ENCODE measurements around the gene PRDM4.
"Not testable (repeated sequence)": the region's sequence is repeated elsewhere in the genome, so short reads cannot be mapped to it uniquely, and the experiment has no call there.

Gene PRDM4

DNA sequence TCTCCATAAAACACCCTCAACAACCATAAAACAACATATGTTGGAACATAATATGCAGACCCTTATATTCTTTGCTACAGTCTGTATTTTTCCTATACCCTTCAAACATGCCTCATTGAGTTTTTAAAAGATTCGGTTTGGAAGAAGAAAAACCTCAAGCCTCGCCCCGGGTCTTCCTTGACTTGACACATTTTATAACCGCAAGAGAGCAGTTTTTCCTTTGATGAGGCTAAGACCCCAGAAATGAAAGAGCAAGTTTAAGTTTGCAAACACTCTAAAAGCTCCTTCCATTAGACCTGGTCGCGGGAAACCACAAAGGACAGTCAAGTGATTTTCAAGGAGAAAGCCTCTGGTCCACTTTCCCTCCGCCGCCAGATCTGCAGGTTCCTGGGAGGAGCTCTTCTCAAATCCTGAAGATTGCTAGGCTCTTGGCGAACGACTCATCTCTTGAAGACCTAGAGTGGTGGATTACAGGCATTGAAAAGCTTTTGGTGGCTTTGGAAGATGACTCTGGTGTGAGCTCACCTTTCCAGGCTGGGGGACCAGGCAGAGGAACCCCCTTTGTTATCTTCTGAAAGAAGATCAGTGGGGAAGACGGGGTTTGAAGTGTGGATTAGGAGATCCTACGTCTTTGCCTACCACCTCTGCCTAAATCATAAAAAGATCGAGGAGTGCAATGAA lies 13.6 kb upstream of the PRDM4 start, which contains the start of gene ASCL4:
Gene ASCL4, plus strand, starts transcription at position 356 of the 681 bp plus-strand sequence. CDS start 515 bp downstream, outside the sequence.
- DNase-seq (ENCODE audit: low read depth in 2 of 2), result no peak

DNA sequence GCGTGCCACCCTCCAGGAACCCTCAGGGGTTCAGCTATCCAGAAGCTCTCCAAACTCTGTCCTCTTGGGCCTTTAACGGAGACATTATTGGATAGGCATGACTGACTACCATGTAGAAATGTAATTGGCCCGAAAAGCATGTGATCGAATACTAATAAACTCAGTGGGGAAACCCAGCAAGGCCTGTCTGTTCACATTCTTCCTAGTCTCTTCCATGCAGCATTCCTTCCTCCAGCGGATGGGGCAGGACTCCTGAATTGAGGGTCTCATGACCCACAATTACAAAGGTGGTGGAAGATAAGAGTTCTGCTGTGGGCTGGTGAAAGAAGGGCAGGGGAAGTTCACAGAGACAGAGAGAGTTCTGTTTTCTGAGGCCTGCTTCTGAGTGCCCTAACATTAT lies 6.5 kb upstream of the PRDM4 start:
- no peak for DNase-seq (ENCODE audit: low read depth in 2 of 2)

DNA sequence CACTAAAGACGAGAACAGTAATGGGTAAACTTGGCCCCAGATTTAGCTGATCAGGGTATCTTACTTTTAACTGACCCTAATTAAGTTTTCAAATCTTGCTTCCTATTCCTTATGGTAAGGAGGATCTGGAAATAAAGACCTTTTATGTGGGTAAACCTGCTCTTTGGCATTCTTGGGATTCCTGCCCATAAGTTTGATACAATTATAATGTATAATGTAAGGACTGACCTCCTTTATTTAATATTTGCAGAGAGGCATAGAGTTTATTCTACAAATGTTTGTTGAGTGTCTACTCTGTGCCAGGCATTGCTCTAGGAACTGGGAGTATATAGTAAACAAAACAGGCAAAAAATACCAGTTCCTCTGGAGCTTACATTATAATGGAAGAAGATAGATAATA lies 4.4 kb upstream of the PRDM4 start:
- no peak for DNase-seq (ENCODE audit: low read depth in 2 of 2)

DNA sequence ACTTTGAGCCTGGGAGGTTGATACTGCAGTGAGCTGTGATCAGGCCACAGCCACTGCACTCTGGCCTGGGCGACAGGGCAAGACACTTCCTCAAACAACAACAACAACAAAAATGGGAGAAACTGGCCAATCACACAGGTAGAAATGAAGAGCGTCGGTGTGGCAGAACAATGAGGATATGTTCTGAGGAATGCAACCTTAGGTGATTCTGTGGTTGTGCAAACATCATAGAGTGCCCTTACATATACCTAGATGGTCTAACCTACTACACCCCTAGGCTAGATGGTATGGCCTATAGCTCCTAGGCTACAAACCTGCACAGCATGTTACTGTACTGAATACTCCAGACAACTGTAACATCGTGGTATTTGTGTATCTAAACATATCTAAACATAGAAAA lies 3.7 kb upstream of the PRDM4 start:
- no peak for DNase-seq (ENCODE audit: low read depth in 2 of 2)

DNA sequence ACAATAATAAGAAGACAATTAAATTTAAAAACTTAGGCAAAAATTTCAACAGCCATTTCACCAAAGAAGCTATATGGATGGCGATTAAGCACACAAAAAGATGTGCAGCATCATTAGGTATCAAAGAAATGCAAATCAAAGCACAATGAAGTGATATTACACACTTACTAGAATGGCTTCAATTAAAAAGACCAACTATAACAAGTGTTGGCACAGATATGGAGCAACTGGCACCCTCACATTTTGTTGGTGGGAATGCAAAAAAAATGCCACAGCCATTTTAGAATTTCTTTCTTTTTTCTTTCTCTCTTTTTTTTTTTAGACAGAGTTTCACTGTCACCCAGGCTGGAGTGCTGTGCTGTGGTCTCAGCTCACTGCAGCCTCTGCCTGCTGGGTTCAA lies 1.9 kb upstream of the PRDM4 start:
- DNase-seq (ENCODE audit: low read depth in 2 of 2), result no peak

DNA sequence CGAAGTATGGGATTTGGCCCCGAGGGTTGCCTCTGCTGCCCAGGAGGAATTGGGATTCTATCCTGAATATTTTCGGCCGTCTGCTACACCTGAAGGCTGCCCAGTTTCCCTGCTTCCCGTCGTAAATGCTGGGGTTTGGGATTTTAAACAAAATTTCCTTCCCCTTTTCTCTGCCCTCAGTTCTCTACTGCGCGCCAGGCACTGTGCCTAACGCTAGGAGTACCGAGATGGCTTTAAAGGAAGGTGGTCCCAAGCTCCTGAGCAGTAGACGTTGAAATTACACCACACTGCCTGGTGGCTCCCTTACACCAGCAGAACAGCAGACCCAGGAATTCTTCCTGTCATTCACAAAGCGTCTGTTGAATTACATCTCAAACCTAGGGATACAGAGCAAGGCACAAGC lies 566 bp upstream of the PRDM4 start:
- no peak for DNase-seq (ENCODE audit: low read depth in 2 of 2)

DNA sequence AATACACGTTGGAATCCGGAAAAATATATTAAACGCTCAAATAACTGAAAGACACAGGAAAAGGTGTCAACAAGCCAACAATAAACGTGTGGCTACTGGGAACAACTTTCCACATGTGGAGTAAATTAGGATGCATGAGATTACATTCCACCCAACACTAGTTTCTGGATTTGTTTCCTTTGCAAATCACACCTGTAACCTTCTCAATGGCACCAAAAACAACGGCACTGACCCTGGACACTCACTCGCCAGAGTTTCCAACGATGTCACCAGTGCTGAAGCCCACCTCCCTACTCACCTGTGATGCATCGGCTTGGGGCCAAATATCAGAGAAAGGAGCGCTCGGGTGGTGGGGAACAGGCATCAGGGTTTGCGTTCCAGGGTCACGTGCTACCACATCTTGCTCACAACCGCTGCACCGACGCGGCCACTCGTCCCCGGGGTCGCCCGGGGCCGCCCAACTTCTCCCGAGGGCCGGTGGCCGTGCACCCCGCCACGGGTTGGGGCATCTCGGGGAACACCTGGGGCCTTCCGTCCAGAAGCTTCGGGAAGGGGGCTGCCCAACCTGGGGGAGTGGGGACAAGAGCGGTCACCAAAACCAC lies 629 bp downstream of the PRDM4 start:
- no peak for DNase-seq (ENCODE audit: low read depth in 2 of 2)

DNA sequence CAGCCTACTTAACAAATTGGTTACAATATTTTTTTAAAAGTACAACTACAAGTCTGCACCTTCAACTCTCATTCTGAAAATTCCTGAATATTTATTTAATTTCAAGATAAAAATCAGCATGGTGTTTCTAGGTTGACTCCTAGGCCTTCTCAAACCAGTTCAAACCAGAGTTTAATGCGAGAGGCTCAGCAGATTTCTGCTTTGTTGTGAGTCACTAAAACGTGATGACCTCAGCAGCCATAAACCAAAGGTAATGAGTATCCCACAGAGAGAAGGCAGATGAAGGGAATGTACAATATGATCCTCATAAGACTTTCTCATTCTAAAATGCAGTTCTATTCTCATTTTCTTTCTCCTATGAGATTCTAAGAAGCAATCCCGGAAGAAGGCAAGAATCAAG lies 1.5 kb downstream of the PRDM4 start:
- no peak for DNase-seq (ENCODE audit: low read depth in 2 of 2)

DNA sequence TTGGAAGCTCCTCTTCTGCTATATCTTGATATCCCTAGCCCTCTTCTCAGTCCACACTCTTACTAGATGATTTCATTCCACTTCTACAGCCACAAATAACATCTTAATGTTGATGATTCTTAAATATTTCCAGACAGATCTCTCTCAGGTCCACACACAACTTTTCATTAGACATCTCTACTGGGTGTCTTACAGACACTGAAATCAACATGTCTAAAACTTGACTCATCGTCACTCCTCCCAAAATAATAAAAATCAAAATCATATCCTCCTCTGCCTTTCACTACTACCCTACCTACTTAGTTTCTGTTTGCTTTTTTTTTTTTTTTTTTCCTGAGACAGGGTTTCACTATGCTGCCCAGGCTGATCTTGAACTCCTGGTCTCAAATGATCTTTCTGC lies 11.9 kb downstream of the PRDM4 start:
- no peak for DNase-seq (ENCODE audit: low read depth in 2 of 2)

DNA sequence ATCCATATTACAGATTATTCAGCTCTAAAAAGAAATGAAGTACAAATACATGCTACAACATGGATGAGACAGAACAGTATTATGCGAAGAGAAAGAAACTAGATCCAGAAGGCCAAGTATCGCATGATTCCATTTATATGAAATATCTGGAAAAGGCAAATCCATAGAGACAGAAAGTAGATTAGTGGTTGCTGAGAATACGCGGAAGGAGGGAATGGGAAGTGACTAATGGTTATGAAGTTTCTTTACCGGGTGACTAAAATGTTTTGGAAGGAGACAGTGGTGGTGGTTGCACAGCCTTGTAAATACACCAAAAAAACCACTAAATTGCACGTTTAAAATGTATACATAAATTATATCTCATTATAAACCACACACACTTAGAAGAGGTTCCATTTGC lies 12.5 kb downstream of the PRDM4 start:
- no peak for DNase-seq (ENCODE audit: low read depth in 2 of 2)

DNA sequence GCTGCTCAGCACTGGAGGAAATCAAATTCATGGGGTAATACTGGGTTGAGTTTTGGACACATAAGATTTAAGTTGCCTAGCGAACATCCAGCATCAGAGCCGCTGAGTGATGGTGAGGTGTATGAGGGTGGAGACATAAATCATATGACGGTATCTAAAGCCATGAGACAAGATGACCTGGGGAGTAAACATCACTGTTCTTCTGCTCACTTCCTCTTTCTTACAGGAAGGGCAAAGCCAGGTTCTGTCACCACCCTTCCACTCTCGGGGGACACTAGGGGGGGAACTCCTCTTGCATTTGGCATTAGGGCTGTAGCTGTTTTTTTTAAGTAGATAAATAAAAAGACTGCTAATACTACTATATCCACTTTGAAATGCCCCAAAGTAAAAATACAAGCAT lies 24.0 kb downstream of the PRDM4 start:
- no peak for DNase-seq (ENCODE audit: low read depth in 2 of 2)

DNA sequence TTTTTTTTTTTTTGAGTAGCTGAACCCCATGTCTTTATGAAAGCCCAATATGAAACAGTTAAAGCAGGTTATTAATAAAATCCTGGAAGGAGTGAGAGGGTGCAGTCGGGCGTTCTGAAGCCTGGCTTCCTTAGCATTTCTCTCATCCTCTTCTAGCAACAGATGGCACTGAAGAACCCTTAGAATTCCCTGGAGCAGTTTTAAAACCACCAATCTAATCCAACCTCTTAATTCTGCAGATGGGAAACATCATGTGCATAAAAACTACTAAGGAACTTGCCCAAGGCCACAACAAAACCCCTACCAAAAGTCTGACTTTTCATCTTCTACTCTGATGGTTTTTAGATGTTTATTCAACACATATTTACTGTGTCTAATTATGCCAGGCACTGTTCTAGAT lies 25.2 kb downstream of the PRDM4 start:
- DNase-seq (ENCODE audit: low read depth in 2 of 2), result no peak

DNA sequence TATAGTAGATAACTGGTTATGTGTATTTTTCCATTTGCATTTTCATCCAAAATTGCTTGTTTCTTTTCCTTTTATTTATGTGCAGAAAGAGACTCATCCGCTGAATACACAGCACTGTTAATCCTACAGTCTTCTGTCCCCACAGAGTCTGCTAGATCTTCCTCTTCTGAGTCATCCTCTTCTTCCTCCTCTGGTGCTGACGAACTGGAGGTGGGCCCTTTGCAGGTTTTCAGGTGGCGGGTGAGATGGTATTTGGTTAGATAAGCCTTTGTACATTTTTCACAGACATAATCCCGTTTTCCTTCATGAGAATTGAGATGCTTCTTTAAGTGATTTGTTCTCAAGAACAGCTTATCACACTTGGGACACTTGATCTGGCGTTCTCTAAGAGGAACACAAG lies 26.8 kb downstream of the PRDM4 start:
- DNase-seq (ENCODE audit: low read depth in 2 of 2), result no peak

DNA sequence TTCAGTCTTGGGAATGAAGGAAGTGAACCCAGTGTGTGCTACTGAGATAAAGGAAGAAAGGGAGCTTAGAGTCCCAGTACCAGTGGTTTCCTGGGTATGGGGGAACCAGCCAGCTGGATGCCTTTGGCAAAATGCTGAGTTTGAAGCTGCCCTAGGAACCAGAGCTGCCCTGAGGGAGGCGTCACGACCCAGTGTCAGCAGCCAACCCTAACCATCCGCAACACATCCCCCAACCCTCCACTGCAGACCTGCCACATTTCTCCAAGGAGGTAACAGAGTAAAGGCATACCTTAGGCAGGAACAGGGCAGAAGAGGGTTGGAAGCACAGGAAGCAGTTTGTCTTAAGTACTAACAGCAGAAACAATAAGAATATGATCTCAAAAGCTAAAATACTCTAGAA lies 28.6 kb downstream of the PRDM4 start:
- DNase-seq (ENCODE audit: low read depth in 2 of 2), result no peak

DNA sequence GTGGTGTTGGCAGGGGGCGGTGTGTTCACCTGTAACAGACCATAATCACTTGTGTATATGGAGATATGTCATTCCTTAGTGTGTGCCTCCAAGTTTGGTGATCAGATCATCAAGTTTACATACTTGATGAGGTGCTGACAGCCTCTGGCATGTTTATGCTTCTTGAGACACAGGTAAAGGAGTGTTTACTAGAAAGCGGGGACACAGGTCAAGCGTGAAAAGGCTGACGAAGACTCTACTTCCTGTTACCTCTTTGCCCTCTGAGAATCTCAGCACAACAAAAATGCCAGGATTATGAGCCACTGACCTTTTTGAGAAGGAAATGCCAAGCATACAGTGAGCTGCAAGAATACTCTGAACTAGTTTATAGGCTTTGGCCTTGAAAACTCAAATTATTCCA lies 29.6 kb downstream of the PRDM4 start:
- DNase-seq (ENCODE audit: low read depth in 2 of 2), result no peak

DNA sequence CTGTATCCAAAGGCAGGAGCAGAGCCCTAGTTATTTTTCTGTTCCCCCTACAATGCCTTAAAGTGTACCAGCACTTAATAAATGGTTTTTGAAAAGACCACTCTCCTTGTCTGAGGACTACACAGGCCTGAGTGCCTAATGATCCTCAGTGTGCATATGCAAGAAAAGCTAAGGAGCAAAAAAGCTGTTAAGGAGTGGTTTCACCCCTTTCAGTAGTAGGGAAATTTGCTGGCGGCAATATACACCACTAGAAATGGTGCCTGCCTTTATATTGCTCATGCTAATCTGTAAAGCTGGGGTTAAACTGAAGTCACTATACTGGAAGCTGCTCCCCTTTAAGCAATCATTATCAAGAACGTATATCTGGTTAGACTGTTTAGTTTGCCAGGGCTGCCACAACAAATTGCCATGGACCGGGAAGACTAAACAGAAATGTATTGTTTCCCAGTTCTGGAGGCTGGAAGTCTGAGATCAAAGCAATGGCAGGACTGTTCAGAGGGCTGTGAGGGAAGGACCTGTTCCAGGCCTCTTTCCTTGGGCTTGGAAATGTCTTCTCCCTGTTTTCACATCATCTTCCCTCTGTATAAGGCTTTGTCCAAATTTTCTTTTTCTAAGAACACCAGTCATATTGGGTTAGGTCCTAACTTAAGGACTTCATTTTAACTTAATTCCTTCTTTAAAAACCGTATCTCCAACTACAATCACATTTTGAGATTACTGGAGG lies 30.2 kb downstream of the PRDM4 start:
- no peak for DNase-seq (ENCODE audit: low read depth in 2 of 2)

DNA sequence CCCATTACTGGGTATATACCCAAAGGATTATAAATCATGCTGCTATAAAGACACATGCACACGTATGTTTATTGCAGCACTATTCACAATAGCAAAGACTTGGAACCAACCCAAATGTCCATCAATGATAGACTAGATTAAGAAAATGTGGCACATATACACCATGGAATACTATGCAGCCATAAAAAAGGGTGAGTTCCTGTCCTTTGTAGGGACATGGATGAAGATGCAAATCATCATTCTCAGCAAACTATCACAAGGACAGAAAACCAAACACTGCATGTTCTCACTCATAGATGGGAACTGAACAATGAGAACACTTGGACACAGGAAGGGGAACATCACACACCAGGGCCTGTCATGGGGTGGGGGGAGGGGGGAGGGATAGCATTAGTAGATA lies 33.2 kb downstream of the PRDM4 start:
- DNase-seq (ENCODE audit: low read depth in 2 of 2), result not testable (repeated sequence)

DNA sequence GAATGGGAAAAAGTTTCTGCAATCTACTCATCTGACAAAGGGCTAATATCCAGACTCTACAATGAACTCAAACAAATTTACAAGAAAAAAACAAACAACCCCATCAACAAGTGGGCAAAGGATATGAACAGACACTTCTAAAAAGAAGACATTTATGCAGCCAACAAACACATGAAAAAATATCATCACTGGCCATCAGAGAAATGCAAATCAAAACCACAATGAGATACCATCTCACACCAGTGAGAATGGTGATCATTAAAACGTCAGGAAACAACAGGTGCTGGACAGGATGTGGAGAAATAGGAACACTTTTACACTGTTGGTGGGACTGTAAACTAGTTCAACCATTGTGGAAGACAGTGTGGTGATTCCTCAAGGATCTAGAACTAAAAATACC lies 33.6 kb downstream of the PRDM4 start:
- not testable (repeated sequence) for DNase-seq (ENCODE audit: low read depth in 2 of 2)

DNA sequence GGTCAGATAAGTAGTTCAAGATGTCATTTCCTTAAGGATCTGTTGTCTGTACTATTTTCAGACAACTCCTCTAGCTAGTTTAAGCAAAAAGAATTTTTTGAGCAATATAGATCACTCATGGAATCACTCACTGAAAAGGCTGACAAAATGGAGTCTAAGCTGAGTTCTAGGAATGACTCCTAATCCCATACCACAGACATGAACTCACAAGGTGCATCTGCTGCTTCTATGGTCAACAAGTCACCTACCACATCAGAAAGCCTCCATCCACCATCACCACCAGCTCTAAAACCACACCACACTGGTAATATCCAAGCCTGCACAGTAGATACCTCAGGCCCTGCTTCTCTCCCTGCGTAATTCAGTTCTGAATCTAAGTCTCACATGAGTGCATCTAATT lies 42.3 kb downstream of the PRDM4 start:
- no peak for DNase-seq (ENCODE audit: low read depth in 2 of 2)

DNA sequence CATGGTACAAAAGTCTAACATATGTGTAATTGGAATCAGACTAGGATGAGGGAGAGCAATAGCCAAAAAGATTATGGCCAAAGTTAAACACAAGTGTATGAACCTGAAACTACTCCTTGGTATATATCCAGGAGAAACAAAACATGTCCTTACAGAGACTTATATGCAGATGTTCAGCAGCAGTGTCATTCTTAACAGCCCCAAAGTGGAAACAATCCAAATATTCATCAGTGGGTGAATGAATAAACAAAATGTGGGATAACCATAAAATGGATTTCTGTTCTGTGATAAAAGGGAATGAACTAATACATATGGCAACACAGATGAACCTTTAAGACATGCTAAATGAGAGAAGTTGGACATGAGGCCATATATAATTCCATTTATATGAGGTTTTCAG lies 45.2 kb downstream of the PRDM4 start:
- no peak for DNase-seq (ENCODE audit: low read depth in 2 of 2)

DNA sequence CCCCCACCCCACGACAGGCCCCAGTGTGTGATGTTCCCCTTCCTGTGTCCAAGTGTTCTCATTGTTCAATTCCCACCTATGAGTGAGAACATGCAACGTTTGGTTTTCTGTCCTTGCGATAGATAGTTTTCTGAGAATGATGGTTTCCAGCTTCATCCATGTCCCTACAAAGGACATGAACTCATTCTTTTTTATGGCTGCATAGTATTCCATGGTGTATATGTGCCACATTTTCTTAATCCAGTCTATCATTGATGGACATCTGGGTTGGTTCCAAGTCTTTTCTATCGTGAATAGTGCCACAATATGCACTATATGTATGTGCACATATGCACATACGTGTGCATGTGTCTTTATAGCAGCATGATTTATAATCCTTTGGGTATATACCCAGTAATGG lies 55.4 kb downstream of the PRDM4 start:
- not testable (repeated sequence) for DNase-seq (ENCODE audit: low read depth in 2 of 2)

DNA sequence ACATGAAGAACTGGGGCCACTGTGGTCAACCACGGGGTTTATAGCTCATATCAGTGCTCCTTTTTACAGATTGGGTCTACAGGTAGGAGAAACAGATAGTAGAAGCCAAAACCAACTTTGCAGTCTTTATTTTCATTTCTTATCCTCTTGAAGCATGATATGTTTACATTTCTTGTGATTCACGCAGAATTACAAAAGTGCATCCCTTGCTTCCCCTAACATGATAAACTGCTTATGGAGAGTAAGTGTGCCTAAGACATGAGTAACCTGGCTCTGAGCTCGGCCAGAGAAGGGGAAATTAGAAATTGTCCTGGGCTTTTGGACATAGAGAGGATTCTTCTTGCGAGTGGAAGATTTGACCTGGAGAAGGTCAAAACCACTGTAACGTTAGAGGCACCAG lies 56.9 kb downstream of the PRDM4 start:
- no peak for DNase-seq (ENCODE audit: low read depth in 2 of 2)

DNA sequence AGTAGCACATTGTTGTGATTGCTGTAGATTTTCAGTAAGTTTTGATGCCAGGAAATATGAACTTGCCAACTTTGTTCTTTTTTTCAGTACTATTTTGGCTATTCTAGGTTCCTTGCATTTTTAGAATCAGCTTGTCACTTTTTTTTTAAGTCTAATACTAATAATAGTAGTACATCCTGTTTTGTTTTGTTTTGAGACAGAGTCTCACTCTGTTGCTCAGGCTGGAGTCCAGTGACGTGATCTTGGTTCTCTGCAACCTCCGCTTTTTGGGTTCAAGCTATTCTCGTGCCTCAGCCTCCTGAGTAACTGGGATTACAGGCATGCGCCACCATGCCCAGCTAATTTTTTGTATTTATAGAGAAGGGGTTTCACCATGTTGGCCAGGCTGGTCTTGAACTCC lies 58.8 kb downstream of the PRDM4 start:
- DNase-seq (ENCODE audit: low read depth in 2 of 2), result no peak
